Activated naive CD4-positive, alpha-beta T cell treated with anti-CD3 and anti-CD28 coated beads, Interleukin-2, amount 50 U/mL, for 72 hours (primary cell): ENCODE results near the gene MUC6. TPM values are rescaled to one million over a fixed set of nuclear protein-coding genes. Genes with fewer than 3 reads are reported as not detected.
A peak's percentile ranks its signal among the peaks of the same experiment; 100 is the strongest.

Experiments used
- ATAC-seq, 2 donors: fragments of 150-1000 bp; cut with Tn5 transposase; 2 replicates each; pipeline ENCODE4 v1.10.0; 2021; ENCODE audit warnings: mild to moderate bottlenecking in 2 of 2, moderate library complexity in 2 of 2
- DNase-seq, 2 donors: peaks; one replicate each; pipeline ENCODE4 v3.0.0; 2021 to 2022; ENCODE audit warnings: low spot score in 2 of 2
- H3K27ac Mint-ChIP-seq, 2 donors: one replicate each; pipeline ENCODE4 v1.8.0; 2022; ENCODE audit warnings: mild to moderate bottlenecking in 2 of 2, mixed read lengths in 2 of 2
- H3K36me3 Mint-ChIP-seq, 2 donors: one replicate each; pipeline ENCODE4 v1.8.0; 2022; ENCODE audit warnings: mixed read lengths in 2 of 2
- H3K9me3 Mint-ChIP-seq, 2 donors: one replicate each; pipeline ENCODE4 v1.8.0; 2022; ENCODE audit warnings: mixed read lengths in 2 of 2
- total RNA-seq, 2 donors: library from RNA; stranded (reverse); gene quantifications; one replicate each; pipeline ENCODE4 v1.2.3, GENCODE V29; 2022

MUC6 gene
- total RNA-seq, 2 donors from 2014 or later, result not detected

GRCh38 chr11:1055109-1055703, 18.7 kb upstream of the MUC6 start:
- Mint-ChIP-seq H3K9me3 (no peaks in the 10 kb centered on the region), H3K27ac (peak overlapping the region in 1 of 2 donors; percentile 48), H3K36me3 (no peaks in the 10 kb centered on the region)
- DNase-seq (peak in 1 of 2 donors; percentile 48), ATAC-seq (no peak)

DNA sequence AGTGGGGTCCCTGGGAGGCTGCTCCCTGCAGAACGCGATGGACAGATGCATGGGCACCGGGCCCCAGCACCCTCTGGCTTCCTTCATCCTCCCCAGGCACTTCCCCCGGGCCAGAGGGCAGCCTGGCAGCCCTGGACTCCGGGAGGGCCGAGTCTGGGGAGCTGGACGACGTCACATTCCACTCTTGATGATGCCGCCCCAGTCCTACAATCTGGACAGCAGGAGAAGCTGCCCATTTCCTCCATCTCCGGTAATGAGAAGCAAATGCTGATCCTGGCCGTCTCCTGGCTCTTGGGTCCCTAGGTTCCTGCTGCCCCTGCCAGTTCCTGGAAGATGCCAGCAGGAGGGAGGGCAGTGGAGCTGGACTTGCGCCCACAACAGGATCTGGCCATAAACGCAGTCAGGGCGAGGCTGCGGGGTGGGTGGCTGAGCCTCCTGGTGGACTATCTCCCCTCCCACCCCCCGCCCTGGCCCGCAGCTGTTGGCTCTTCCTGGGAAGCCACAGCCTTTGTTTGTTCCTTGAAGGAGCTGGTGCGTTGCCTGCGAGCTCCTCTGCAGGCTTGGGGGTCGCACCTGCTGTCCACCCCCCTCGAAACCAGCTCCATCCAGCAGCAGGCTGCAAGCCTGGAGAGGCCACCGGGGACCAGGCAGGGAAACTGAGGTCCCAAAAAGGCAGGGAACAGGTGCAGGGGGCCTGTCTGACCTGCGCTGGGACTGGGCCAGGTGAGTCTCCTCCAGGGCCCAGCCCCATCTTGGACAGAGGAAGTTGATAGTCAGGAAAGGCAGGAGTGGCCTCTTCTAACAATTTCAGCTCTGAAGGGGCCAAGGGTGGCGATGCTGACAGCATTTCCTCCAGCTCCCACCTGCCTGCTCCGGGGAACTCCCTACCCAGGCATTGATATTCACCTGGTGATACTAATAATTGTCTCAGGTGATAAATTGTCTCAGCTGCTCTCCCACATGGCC, 17.9 kb upstream of the MUC6 start:
- H3K36me3 Mint-ChIP-seq, result no peaks in the 10 kb centered on the region
- DNase-seq, result peak in 1 of 2 donors; percentile 51
- H3K9me3 Mint-ChIP-seq, result no peaks in the 10 kb centered on the region
- no peak for ATAC-seq
- no peak overlapping the region for H3K27ac Mint-ChIP-seq

- H3K9me3 Mint-ChIP-seq, result no peaks in the 10 kb centered on the region
- H3K36me3 Mint-ChIP-seq, result no peaks in the 10 kb centered on the region
- ATAC-seq, result no peak
- DNase-seq, result no peak
- H3K27ac Mint-ChIP-seq, result no peak overlapping the region
Observed at GRCh38 chr11:1053121-1053901, 16.8 kb upstream of the MUC6 start.

GRCh38 chr11:1052133-1053011, 15.9 kb upstream of the MUC6 start:
- no peak overlapping the region for H3K27ac Mint-ChIP-seq
- no peaks in the 10 kb centered on the region for H3K36me3 Mint-ChIP-seq
- no peak for DNase-seq
- ATAC-seq, result no peak
- H3K9me3 Mint-ChIP-seq, result no peaks in the 10 kb centered on the region

DNA sequence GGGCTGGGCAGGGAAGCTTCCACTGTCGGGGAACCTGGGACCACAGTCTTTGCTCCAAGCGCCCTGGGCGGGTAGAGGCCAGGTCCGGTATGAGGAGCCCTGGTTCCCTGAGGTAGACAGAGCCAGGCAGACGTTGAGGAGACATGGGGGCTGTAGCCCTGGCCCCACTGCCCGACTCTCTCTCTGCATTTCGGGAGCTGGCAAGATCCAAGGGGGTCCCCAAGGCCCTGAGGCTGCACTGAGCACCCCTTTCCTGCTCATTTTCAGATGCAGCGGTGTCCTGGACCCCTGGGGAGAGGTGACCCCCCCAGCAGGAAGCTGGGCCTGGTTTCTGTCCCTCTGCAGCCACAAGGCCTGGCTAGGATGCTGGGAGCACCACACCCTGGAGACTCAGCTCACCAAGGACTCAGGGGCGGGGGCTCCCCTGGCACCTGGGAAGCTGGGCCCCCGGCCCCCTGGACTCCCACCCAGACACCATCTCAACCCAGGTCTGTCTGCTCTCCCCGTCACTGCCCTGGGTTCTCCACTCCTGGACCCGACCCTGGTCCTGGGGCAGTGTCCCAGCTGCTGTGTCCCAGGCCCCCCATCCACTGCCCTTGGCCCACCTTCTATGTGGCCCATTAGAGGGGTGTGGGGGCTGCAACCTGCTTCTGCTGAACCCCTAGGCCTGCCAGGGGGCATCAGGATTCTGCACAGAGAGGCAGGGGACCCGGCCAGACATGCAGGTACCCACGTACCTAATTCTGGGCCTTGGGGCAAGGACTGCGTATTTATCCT, 15.0 kb upstream of the MUC6 start:
- Mint-ChIP-seq H3K36me3 (no peaks in the 10 kb centered on the region), H3K9me3 (no peaks in the 10 kb centered on the region), H3K27ac (no peak overlapping the region)
- ATAC-seq, result no peak
- no peak for DNase-seq

- H3K9me3 Mint-ChIP-seq, result no peaks in the 10 kb centered on the region
- ATAC-seq (peak; percentile 98), DNase-seq (peak; percentile 74 to 80)
- H3K36me3 Mint-ChIP-seq, result no peaks in the 10 kb centered on the region
- H3K27ac Mint-ChIP-seq, result no peak overlapping the region
Observed at GRCh38 chr11:1050581-1051355, 14.2 kb upstream of the MUC6 start.

GRCh38 chr11:1049911-1050580, 13.5 kb upstream of the MUC6 start:
- no peaks in the 10 kb centered on the region for H3K36me3 Mint-ChIP-seq
- ATAC-seq (no peak), DNase-seq (no peak)
- H3K9me3 Mint-ChIP-seq, result no peaks in the 10 kb centered on the region
- no peak overlapping the region for H3K27ac Mint-ChIP-seq

GRCh38 chr11:1049431-1049891, 12.9 kb upstream of the MUC6 start:
- DNase-seq, result no peak
- no peaks in the 10 kb centered on the region for H3K9me3 Mint-ChIP-seq

DNA sequence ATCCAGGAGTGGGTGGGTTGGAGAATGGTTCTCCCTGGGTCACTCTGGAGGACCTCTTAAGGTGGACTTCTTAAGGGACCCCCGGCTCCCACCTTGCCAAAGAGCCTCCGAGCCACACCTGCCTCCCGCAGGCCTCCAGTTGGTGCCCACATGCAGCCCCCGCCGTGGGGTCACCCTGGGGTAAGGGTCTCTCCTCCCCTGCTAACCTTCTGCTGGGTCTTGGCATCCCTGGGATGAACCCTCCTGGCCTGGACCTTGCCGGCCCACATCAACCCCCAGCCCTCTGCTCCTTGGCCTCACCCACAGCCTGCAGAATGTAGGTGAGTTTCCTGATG, 12.5 kb upstream of the MUC6 start:
- ATAC-seq, result no peak
- DNase-seq, result no peak
- no peaks in the 10 kb centered on the region for H3K9me3 Mint-ChIP-seq
- no peaks in the 10 kb centered on the region for H3K36me3 Mint-ChIP-seq
- no peak overlapping the region for H3K27ac Mint-ChIP-seq

More at GRCh38 chr11:1049431-1049891, 12.9 kb upstream of the MUC6 start:
- ATAC-seq, result no peak
- Mint-ChIP-seq H3K36me3 (no peaks in the 10 kb centered on the region), H3K27ac (no peak overlapping the region)

DNA sequence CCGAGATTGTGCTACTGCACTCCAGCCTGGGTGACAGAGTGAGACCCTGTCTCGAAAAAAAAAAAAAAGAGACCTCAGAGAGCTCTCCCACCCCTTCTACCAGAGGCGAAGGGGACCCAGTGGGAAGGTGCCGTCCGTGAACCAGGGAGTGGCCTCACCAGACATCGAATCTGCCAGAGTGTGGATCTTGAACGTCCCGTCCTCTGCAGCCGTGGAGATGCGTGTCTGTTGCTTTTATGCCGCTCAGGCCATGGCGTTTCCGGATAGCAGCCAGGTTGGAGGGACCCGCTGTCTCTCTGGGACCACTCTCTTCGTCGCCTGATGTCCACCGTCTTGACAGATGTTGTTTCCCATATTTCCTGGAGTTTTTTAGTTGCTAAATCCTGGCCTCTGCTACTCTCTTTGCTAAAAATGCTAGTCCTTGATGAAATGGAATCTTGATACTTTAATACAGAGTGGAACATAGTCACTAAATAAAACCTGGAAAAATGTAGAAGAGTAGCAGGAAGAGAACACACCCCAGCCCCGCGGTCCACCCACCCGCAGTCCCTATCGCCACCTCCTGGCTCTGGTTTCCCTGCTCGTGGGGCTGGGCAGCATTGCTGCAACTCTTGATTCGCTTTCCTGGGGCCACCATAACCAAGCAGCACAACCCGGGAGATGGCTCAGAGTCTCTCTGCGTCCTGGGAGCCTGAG, 12.0 kb upstream of the MUC6 start:
- H3K27ac Mint-ChIP-seq, result no peak overlapping the region
- ATAC-seq (no peak), DNase-seq (no peak)
- no peaks in the 10 kb centered on the region for H3K9me3 Mint-ChIP-seq
- no peaks in the 10 kb centered on the region for H3K36me3 Mint-ChIP-seq

GRCh38 chr11:1047595-1048156, 11.2 kb upstream of the MUC6 start:
- peak in 1 of 2 donors; percentile 31 for DNase-seq
- Mint-ChIP-seq H3K36me3 (no peaks in the 10 kb centered on the region), H3K27ac (no peak overlapping the region), H3K9me3 (no peaks in the 10 kb centered on the region)
- ATAC-seq, result no peak

DNA sequence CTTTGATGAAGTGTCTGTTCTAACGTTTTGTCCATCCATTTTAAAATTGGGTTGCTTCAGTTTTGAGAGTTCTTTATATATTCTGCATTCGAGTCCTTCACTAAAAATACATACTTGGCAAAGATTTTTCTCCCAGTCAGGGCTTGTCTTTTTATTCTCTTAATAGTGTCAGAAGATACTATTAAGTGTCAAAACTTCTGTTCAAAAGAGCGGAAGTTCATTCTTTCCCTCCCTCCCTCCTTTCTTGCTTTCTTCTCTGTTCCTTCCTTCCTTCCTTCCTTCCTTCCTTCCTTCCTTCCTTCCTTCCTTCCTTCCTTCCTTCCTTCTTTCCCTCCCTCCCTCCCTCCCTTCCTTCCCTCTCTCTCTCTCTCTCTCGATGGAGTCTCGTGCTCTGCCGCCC, 7.6 kb upstream of the MUC6 start:
- Mint-ChIP-seq H3K27ac (no peak overlapping the region), H3K36me3 (no peaks in the 10 kb centered on the region), H3K9me3 (no peaks in the 10 kb centered on the region)
- DNase-seq (no peak), ATAC-seq (no peak)

DNA sequence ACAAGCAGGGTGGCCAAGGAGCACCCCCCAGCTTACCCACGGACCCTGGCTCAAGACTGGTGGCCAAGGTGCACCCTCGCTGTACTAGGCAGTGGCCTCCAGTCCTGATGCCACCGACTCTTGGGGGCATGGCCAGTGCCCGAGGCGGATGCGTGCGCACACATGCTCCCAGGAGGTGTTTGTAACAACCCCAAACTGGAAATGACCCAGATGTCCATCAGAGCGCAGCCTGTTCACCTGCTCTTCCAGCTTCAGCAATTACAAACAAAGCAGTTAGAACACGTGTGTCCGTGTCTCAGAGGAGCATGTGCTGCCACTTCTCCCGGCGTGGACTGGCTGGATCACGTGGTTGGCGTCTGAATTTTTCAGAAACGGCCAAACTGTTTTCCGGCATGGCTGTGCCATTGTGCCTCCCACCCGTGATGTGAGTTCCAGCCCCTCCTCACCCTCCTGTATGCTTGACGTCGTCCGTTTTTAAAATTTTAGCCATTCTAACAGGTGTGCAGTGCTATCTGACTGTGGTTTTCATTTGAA, 7.1 kb upstream of the MUC6 start:
- Mint-ChIP-seq H3K36me3 (no peaks in the 10 kb centered on the region), H3K9me3 (no peaks in the 10 kb centered on the region), H3K27ac (no peak overlapping the region)
- DNase-seq (no peak), ATAC-seq (peak in 1 of 2 donors; percentile 13)
